A673 (cell line): ENCODE data around the gene TRAPPC12.

Experiments
- CTCF ChIP-seq: fragments of 300-800, 200-600 bp; sonication (generic); conservative IDR thresholded peaks from 2 replicates; pipeline ENCODE4 v1.5.1; 2017; ENCODE audit warnings: low read depth, mild to moderate bottlenecking, antibody characterized with exemption, low read length, moderate library complexity, mixed read lengths
- EZH2 ChIP-seq: fragments of 200-600 bp; sonication (generic); IDR thresholded peaks from 2 replicates; pipeline ENCODE4 v1.6.1; 2017; ENCODE audit warnings: borderline replicate concordance, low read depth, mild to moderate bottlenecking, mixed read lengths, antibody characterized with exemption, low read length; ENCODE audit not compliant: poor library complexity, severe bottlenecking

GRCh38 chr2:3357926-3358325 lies 21.6 kb upstream of the TRAPPC12 start:
- TF ChIP-seq CTCF, result no peak
- TF ChIP-seq EZH2, result no peak
